ENCODE data around the gene DNAAF8.

Gene DNAAF8

GRCh38 chr16:4700997-4701743 lies 33.2 kb upstream of the DNAAF8 start:
- TF ChIP-seq CTCF (IDR thresholded peaks at IDR 0.05; ENCODE audit: insufficient read depth, missing control alignments): no peak
- FAIRE-seq: no peak
- DNase-seq (ENCODE audit: insufficient read length, low spot score): no peak

- no peak for TF ChIP-seq CTCF (IDR thresholded peaks at IDR 0.05; ENCODE audit: insufficient read depth, missing control alignments)
- DNase-seq (ENCODE audit: insufficient read length, low spot score) (no peak), FAIRE-seq (no peak)
Measured at GRCh38 chr16:4701791-4702465, 32.4 kb upstream of the DNAAF8 start.

- FAIRE-seq (no peak), DNase-seq (ENCODE audit: insufficient read length, low spot score) (no peak)
- TF ChIP-seq CTCF (IDR thresholded peaks at IDR 0.05; ENCODE audit: insufficient read depth, missing control alignments): no peak
Measured at GRCh38 chr16:4702466-4702808, 31.9 kb upstream of the DNAAF8 start.

- DNase-seq (ENCODE audit: insufficient read length, low spot score): no peak
- TF ChIP-seq CTCF (IDR thresholded peaks at IDR 0.05; ENCODE audit: insufficient read depth, missing control alignments): no peak
- FAIRE-seq: no peak
Measured at GRCh38 chr16:4703906-4704305, 30.4 kb upstream of the DNAAF8 start.

GRCh38 chr16:4704491-4704890 lies 29.8 kb upstream of the DNAAF8 start:
- TF ChIP-seq CTCF (IDR thresholded peaks at IDR 0.05; ENCODE audit: insufficient read depth, missing control alignments): no peak
- DNase-seq (ENCODE audit: insufficient read length, low spot score) (no peak), FAIRE-seq (no peak)

- FAIRE-seq: no peak
- DNase-seq (ENCODE audit: insufficient read length, low spot score): no peak
- TF ChIP-seq CTCF (IDR thresholded peaks at IDR 0.05; ENCODE audit: insufficient read depth, missing control alignments): no peak
Measured at GRCh38 chr16:4704913-4705312, 29.4 kb upstream of the DNAAF8 start.

GRCh38 chr16:4706871-4707270 lies 27.5 kb upstream of the DNAAF8 start:
- FAIRE-seq (no peak), DNase-seq (ENCODE audit: insufficient read length, low spot score) (no peak)
- no peak for TF ChIP-seq CTCF (IDR thresholded peaks at IDR 0.05; ENCODE audit: insufficient read depth, missing control alignments)
